BE2C (cell line): ENCODE measurements around the gene S100P.

Experiments used
- DNase-seq: peaks from one replicate; pipeline ENCODE4 v3.0.0-alpha.2; 2020
- H3K27me3 ChIP-seq: fragments of 250-450 bp; sonication (Bioruptor Pico); 2 replicates; pipeline ENCODE4 v1.5.1; 2020; ENCODE audit warnings: mild to moderate bottlenecking
- H3K36me3 ChIP-seq: fragments of 250-450 bp; sonication (Bioruptor Pico); 2 replicates; pipeline ENCODE4 v1.5.1; 2020; ENCODE audit warnings: mild to moderate bottlenecking
- H3K4me1 ChIP-seq: fragments of 250-450 bp; sonication (Bioruptor Pico); 2 replicates; pipeline ENCODE4 v1.5.1; 2020
- H3K4me3 ChIP-seq: 2 replicates; pipeline ENCODE4 v1.5.1; 2011; ENCODE audit warnings: low read depth, low read length
- H3K9me3 ChIP-seq: fragments of 250-450 bp; sonication (Bioruptor Pico); 2 replicates; pipeline ENCODE4 v1.5.1; 2020
- CTCF ChIP-seq: IDR thresholded peaks from 2 replicates; pipeline ENCODE4 v1.5.1; 2012; ENCODE audit warnings: mild to moderate bottlenecking, low read depth, low read length

S100P gene

GRCh38 chr4:6682862-6683590, 10.7 kb upstream of the S100P start:
- no peaks in the 10 kb centered on the region; the same call in 1 of the 2 replicates for H3K4me1 ChIP-seq
- TF ChIP-seq CTCF, result no peak
- no peaks in the 10 kb centered on the region for H3K36me3 ChIP-seq
- no peak for DNase-seq
- no peaks in the 10 kb centered on the region for H3K27me3 ChIP-seq
- H3K4me3 ChIP-seq, result no peak overlapping the region
- no peaks in the 10 kb centered on the region for H3K9me3 ChIP-seq

GRCh38 chr4:6684656-6685055, 9.0 kb upstream of the S100P start:
- H3K4me1 ChIP-seq, result peaks cover 11% of the 10 kb centered on the region
- no peak overlapping the region for H3K4me3 ChIP-seq
- no peaks in the 10 kb centered on the region for H3K36me3 ChIP-seq
- no peak for DNase-seq
- TF ChIP-seq CTCF, result no peak
- H3K27me3 ChIP-seq, result no peaks in the 10 kb centered on the region
- H3K9me3 ChIP-seq, result no peaks in the 10 kb centered on the region

DNA sequence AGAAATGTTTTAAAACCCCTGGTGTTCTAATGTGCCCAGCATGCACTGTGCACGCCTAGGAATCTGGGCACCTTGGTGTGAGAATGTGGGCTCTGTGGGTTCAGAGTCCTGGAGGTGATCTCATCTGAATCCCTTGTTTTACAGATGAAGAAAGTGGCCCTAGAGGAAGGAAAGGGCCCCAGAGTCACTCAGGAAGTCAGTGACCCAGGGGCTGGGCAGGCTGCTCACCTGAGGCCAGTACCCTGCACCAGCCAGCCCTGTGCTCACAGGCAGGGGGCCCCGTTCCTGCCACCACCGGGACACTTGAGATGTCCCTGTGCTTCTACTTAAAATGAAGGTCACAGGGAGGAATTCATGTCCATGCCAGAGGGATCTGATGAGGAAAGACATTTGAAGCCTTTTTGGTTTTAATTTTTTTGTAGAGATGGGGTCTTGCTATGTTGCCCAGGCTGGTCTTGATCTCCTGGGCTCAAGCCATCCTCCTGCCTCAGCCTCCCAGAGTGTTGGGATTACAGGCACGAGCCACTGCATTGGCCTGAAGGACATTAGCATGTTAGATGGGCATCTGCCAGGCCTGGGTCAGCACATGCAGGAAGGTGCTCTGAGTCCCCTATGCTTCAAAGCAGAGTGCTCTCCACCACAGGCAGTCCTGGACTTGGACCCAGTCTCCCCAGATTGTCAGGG, 7.4 kb upstream of the S100P start:
- Histone ChIP-seq H3K4me3 (no peak overlapping the region), H3K4me1 (peaks cover 11% of the 10 kb centered on the region), H3K36me3 (no peaks in the 10 kb centered on the region), H3K27me3 (no peaks in the 10 kb centered on the region), H3K9me3 (no peaks in the 10 kb centered on the region)
- DNase-seq, result no peak
- TF ChIP-seq CTCF, result no peak

DNA sequence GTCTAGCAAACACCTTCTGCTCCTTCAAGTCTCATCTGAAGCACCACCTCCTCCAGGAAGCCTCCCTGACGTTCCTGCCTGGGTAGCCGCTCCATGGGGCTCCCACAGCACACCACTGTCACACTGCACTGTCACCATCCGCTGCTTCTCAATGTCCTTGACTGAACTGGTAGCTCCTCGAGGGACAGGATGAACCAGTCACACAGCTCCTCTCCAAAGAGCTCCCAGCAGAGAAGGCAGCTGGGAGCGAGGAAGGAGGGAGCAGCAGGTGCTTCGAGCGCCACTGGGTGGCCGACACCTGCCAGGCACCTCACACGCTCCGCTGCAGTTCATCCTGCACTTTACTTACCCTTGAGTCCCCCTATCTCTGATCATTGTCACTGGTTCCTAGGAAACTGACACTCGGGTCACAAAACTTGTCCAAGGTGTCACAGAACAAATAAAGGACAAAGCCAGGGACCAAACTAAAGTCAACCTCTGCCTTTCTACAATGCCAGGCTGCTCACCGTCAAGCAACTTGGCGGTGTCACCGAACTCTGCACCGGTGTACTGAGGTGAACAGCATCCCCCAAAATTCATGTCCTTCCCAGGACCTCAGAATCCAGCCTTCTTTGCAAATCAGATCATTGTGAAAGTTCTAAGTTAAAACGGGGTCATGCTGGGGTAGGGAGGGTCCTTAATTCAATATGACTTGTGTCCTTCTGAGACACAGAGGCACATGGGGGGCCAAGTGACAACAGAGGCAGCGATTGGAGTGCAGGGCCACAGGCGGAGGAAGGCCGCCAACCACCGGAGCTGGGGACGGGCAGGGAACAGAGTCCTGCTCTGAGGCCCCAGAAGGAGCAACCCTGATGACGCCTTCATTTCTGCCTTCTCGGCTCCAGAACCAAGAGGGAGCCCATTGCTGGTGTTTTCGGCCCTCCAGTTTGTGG, 5.5 kb upstream of the S100P start:
- no peak for DNase-seq
- Histone ChIP-seq H3K36me3 (no peaks in the 10 kb centered on the region), H3K27me3 (no peaks in the 10 kb centered on the region), H3K4me1 (peaks cover 11% of the 10 kb centered on the region), H3K4me3 (no peak overlapping the region), H3K9me3 (no peaks in the 10 kb centered on the region)
- TF ChIP-seq CTCF, result no peak

- no peak overlapping the region for H3K4me3 ChIP-seq
- H3K9me3 ChIP-seq, result no peaks in the 10 kb centered on the region
- H3K27me3 ChIP-seq, result no peaks in the 10 kb centered on the region
- peaks cover 13% of the 10 kb centered on the region for H3K4me1 ChIP-seq
- peak; percentile 74 for DNase-seq
- H3K36me3 ChIP-seq, result no peaks in the 10 kb centered on the region
- no peak for TF ChIP-seq CTCF
These were observed 4.7 kb upstream of the S100P start for GRCh38 chr4:6688879-6689505.
